Rectal smooth muscle tissue (tissue), 1 donor: ENCODE measurements around the gene NLRP6.
A peak's percentile ranks its signal among the peaks of the same experiment; 100 is the strongest.
"Not testable (repeated sequence)": the region's sequence is repeated elsewhere in the genome, so short reads cannot be mapped to it uniquely, and the experiment has no call there.

Experiments used
- H3K27ac ChIP-seq: one replicate; pipeline ENCODE4 v1.7.0; 2013; ENCODE audit warnings: low read depth, low read length, inconsistent platforms
- H3K27me3 ChIP-seq: one replicate; pipeline ENCODE4 v1.7.0; 2013; ENCODE audit warnings: low read length; ENCODE audit not compliant: control insufficient read depth, insufficient read depth
- H3K36me3 ChIP-seq: one replicate; pipeline ENCODE4 v1.7.0; 2013; ENCODE audit warnings: low read length; ENCODE audit not compliant: control insufficient read depth, insufficient read depth
- H3K4me1 ChIP-seq: one replicate; pipeline ENCODE4 v1.7.0; 2013; ENCODE audit warnings: low read length; ENCODE audit not compliant: control insufficient read depth, insufficient read depth
- H3K4me3 ChIP-seq: one replicate; pipeline ENCODE4 v1.7.0; 2013; ENCODE audit warnings: low read length
- H3K9ac ChIP-seq: one replicate; pipeline ENCODE4 v1.7.0; 2013; ENCODE audit warnings: low read length

NLRP6 gene

DNA sequence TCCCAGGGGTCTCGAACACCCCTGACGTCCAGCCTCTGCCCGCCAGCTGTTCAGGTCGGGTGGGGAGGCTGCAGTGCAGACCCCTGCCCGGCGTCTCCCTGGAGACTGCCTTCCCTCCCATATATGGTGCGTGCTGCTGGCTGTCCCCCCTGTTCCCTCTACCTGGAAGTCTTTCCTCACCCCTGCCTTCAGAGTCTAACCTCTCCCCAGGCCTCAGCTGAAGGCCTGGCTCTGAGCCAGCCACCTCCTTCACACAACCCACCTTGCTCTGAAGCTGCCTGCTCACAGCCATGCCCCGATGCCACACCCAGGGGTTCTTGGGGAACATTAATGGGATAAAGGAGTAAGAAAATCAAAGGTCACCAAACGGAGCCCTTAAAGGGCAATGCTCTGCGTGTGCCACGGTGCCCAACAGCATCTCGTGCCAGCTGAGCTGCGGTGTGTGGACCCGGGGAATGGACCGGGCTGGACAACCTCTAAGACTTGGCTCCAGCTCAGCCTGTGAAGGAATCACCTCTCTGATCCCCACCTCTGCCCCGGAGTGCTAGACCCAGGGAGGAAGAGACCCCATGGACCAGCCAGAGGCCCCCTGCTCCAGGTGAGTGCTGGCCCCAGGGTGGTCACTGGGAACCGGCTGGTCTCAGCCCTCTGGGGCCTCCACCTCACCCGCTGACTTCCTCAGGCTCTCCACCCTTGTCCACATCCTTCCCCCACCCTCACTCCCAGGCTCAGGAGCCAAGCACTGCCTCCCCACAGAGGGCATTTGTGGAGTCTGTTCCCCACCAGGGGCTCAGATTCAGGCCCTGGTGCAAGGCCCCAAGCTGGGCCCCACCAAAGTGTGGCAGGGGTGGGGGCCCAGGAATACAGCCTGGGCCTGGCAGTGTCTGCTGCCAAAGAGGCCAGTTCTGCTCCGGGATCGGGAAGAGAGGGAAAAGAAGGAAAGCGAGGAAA, at the start of gene NLRP6:
TSS of gene NLRP6 (plus strand) at position 407 of the 951 bp plus-strand sequence. CDS start at position 570, 163 bp downstream.
- no peak within 1 kb of the TSS for H3K4me3 ChIP-seq
- H3K36me3 ChIP-seq: no peaks in the 10 kb centered on the region
- H3K27ac ChIP-seq: no peak within 1 kb of the TSS
- H3K27me3 ChIP-seq: peaks cover 32% of the 10 kb centered on the region
- no peaks in the 10 kb centered on the region for H3K4me1 ChIP-seq
- no peak within 1 kb of the TSS for H3K9ac ChIP-seq

DNA sequence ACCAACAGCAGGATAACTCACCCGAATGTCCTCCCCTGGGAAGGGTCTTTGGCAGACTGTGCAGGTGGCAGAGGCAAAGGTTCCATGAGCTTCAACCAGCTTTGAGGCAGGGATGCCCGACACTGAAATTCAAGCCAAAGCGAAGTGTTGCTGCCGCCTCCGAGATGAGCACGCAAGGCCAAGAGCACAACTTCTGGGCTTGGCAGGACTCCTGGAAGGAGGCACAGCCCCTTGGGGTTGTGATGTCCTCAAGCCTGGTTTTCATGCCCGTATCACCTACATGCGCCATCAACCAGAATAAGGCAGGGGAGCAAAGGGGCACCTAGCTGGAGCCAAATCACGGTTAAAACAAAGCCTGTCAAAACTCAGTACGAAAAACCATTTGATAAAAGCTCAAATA, 47.8 kb upstream of the NLRP6 start:
- no peak overlapping the region for H3K4me3 ChIP-seq
- H3K27me3 ChIP-seq: no peaks in the 10 kb centered on the region
- H3K9ac ChIP-seq: no peak overlapping the region
- peaks cover 2% of the 10 kb centered on the region for H3K4me1 ChIP-seq
- no peak overlapping the region for H3K27ac ChIP-seq
- peaks cover 8% of the 10 kb centered on the region for H3K36me3 ChIP-seq

DNA sequence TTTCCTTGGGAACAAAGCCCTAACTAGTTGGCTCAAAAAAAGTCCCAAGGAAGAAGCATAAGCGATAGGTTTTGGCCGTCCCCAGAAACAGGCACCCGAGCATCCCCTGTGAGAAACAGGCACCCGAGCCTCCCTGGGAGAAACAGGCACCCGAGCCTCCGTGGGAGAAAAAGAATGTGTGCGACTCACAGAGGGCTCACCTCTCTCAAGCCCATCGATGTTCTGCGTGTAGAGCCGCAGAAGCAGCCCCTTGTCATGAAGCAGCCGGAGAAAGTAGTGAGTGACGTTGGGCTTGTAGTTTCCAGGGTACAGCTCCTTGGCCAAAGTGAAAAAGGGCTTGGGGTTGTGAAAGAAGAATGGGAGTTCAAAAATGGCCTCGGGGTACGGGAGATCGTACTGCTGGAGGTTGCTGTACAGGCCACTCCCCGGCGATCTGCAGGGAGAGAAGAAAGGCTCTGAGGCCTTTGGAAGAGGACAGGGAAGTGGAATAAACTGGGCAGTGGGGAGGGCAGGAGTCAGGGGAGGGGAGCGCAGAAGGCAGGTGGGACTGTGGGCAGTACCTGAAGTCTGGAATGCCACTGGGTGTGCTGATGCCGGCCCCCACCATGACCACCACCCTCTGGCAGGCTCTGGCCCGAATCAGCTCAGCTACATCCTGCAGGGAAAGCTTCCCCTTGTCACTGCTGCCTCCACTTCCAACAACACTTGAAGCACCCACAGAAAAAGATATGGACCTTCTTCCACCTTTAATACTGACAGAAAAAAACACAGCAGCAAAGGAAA, 45.2 kb upstream of the NLRP6 start:
- peaks cover 8% of the 10 kb centered on the region for H3K36me3 ChIP-seq
- no peaks in the 10 kb centered on the region for H3K27me3 ChIP-seq
- no peak overlapping the region for H3K9ac ChIP-seq
- no peak overlapping the region for H3K27ac ChIP-seq
- peaks cover 8% of the 10 kb centered on the region for H3K4me1 ChIP-seq
- no peak overlapping the region for H3K4me3 ChIP-seq

- no peaks in the 10 kb centered on the region for H3K27me3 ChIP-seq
- peaks cover 8% of the 10 kb centered on the region for H3K4me1 ChIP-seq
- H3K4me3 ChIP-seq: peak overlapping the region; percentile 98
- peak overlapping the region; percentile 88 for H3K9ac ChIP-seq
- H3K27ac ChIP-seq: no peak overlapping the region
- H3K36me3 ChIP-seq: peaks cover 10% of the 10 kb centered on the region
Measured at GRCh38 chr11:235180-235579, 43.0 kb upstream of the NLRP6 start.

GRCh38 chr11:235609-235996, 42.6 kb upstream of the NLRP6 start:
- no peaks in the 10 kb centered on the region for H3K27me3 ChIP-seq
- peaks cover 10% of the 10 kb centered on the region for H3K36me3 ChIP-seq
- peak overlapping the region; percentile 95 for H3K27ac ChIP-seq
- H3K9ac ChIP-seq: peak overlapping the region; percentile 88
- peaks cover 8% of the 10 kb centered on the region for H3K4me1 ChIP-seq
- H3K4me3 ChIP-seq: peak overlapping the region; percentile 98

- Histone ChIP-seq H3K36me3 (peaks cover 10% of the 10 kb centered on the region), H3K4me3 (peak within 1 kb of the TSS; percentile 98), H3K9ac (peak within 1 kb of the TSS; percentile 88), H3K27me3 (no peaks in the 10 kb centered on the region), H3K4me1 (peaks cover 8% of the 10 kb centered on the region), H3K27ac (peak within 1 kb of the TSS; percentile 97)
Measured at GRCh38 chr11:235997-236773, 42.0 kb upstream of the NLRP6 start, which contains the start of gene SIRT3. SIRT3 (minus strand) TSS chr11:236342; CDS start chr11:236328, 14 bp downstream.

GRCh38 chr11:236774-237767, 41.1 kb upstream of the NLRP6 start, which contains the start of gene PSMD13:
PSMD13 (plus strand) TSS chr11:236976; CDS start chr11:237050, 74 bp downstream.
- H3K27ac ChIP-seq: peak within 1 kb of the TSS; percentile 97
- H3K36me3 ChIP-seq: peaks cover 15% of the 10 kb centered on the region
- peak within 1 kb of the TSS; percentile 88 for H3K9ac ChIP-seq
- H3K4me1 ChIP-seq: peaks cover 8% of the 10 kb centered on the region
- H3K27me3 ChIP-seq: no peaks in the 10 kb centered on the region
- H3K4me3 ChIP-seq: peak within 1 kb of the TSS; percentile 98

- H3K27me3 ChIP-seq, H3K4me1 ChIP-seq, H3K27ac ChIP-seq, H3K9ac ChIP-seq, H3K4me3 ChIP-seq: not testable (repeated sequence)
- peaks cover 12% of the 10 kb centered on the region for H3K36me3 ChIP-seq
Measured at GRCh38 chr11:238346-238745, 39.9 kb upstream of the NLRP6 start.

GRCh38 chr11:240315-240714, 37.9 kb upstream of the NLRP6 start:
- H3K27me3 ChIP-seq: no peaks in the 10 kb centered on the region
- H3K36me3 ChIP-seq: peaks cover 17% of the 10 kb centered on the region
- H3K27ac ChIP-seq: no peak overlapping the region
- no peak overlapping the region for H3K4me3 ChIP-seq
- H3K4me1 ChIP-seq: peaks cover 7% of the 10 kb centered on the region
- H3K9ac ChIP-seq: no peak overlapping the region

- H3K9ac ChIP-seq: no peak overlapping the region
- H3K4me1 ChIP-seq: peaks cover 2% of the 10 kb centered on the region
- no peak overlapping the region for H3K27ac ChIP-seq
- no peak overlapping the region for H3K4me3 ChIP-seq
- H3K27me3 ChIP-seq: no peaks in the 10 kb centered on the region
- H3K36me3 ChIP-seq: peaks cover 25% of the 10 kb centered on the region
Measured at GRCh38 chr11:241634-242033, 36.6 kb upstream of the NLRP6 start.

DNA sequence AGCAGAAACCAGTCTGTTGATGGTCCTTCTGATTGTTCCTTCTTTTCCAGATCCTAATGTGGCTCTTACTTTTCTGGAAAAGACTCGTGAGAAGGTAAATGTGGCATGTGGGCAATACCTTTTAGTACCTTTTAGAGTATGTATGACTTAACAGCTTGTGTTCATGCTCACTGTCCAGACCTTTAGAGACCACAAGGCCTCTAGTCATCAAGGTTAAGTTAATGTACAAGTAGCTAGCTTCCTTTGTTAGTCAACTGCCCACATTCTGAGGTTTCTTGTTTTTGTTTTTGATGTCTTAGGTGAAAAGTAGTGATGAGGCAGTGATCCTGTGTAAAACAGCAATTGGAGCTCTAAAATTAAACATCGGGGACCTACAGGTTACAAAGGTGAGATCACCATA, 33.8 kb upstream of the NLRP6 start:
- H3K9ac ChIP-seq: no peak overlapping the region
- no peak overlapping the region for H3K27ac ChIP-seq
- H3K4me1 ChIP-seq: no peaks in the 10 kb centered on the region
- H3K27me3 ChIP-seq: no peaks in the 10 kb centered on the region
- H3K36me3 ChIP-seq: peaks cover 43% of the 10 kb centered on the region
- H3K4me3 ChIP-seq: no peak overlapping the region
